ENCODE data around the gene HPSE2. TPM values are rescaled to one million over a fixed set of nuclear protein-coding genes. Genes with fewer than 3 reads are reported as not detected.

HPSE2 gene
- total RNA-seq, 1 experiment from 2014 or later = not detected

- H3K27me3 ChIP-seq (ENCODE audit: insufficient read depth, low read depth) = no peaks in the 10 kb centered on the region
- TF ChIP-seq CTCF (conservative IDR thresholded peaks at IDR 0.05) (peak; percentile 68), EZH2 (IDR thresholded peaks at IDR 0.05; ENCODE audit: low read depth) (no peak)
- intact Hi-C loops (cut with micrococcal nuclease; ENCODE audit: unreplicated experiment) = loop anchor here (1.0 to 10.0 kb wide), 2 partner anchors 553 to 779 kb away; no protein-coding TSS in a partner anchor
- peak; percentile 52 to 64 for DNase-seq
- H3K27ac ChIP-seq = no peak overlapping the region
- H3K9me3 ChIP-seq (ENCODE audit: insufficient read depth, low read depth) = no peaks in the 10 kb centered on the region
- ChIA-PET POLR2A (ENCODE audit: unreplicated experiment) (no interaction called here), CTCF (interaction anchor here (0.6 to 2.0 kb wide), 3 partner anchors 17 to 779 kb away, joined by 3 to 5 read pairs (median 4); no protein-coding TSS in a partner anchor)
- H3K4me2 ChIP-seq = peak overlapping the region; percentile 97
- H3K4me1 ChIP-seq (replicated peaks; ENCODE audit: insufficient read depth) = no peaks in the 10 kb centered on the region
- BruUV-seq (replicated peaks) = no TSS peak
- no peaks in the 10 kb centered on the region for H3K36me3 ChIP-seq (ENCODE audit: low read depth)
- H3K4me3 ChIP-seq = peak overlapping the region; percentile 71
- H3K79me2 ChIP-seq (ENCODE audit: low read depth) = no peaks in the 10 kb centered on the region
- no peaks in the 10 kb centered on the region for H3K9me2 ChIP-seq (ENCODE audit: insufficient read depth)
- H2AFZ ChIP-seq = peak overlapping the region; percentile 88
- no peaks in the 10 kb centered on the region for H3F3A ChIP-seq (ENCODE audit: insufficient read depth, low read depth)
- H4K20me1 ChIP-seq (ENCODE audit: insufficient read depth) = no peaks in the 10 kb centered on the region
Observed at GRCh38 chr10:98467506-98468318, 767.9 kb downstream of the HPSE2 start.

- Histone ChIP-seq H3K4me2 (0 out of 2 replicates have a peak overlapping the region, but pooled peaks have one; percentile 97), H3K27ac (no peak overlapping the region), H3F3A (ENCODE audit: insufficient read depth, low read depth) (no peaks in the 10 kb centered on the region), H3K9me3 (ENCODE audit: insufficient read depth, low read depth) (no peaks in the 10 kb centered on the region), H3K4me3 (no peak overlapping the region), H3K79me2 (ENCODE audit: low read depth) (no peaks in the 10 kb centered on the region), H4K20me1 (ENCODE audit: insufficient read depth) (no peaks in the 10 kb centered on the region), H3K4me1 (replicated peaks; ENCODE audit: insufficient read depth) (no peaks in the 10 kb centered on the region), H2AFZ (peak overlapping the region; percentile 88; the same call in 1 of the 2 replicates), H3K27me3 (ENCODE audit: insufficient read depth, low read depth) (no peaks in the 10 kb centered on the region), H3K9me2 (ENCODE audit: insufficient read depth) (no peaks in the 10 kb centered on the region), H3K36me3 (ENCODE audit: low read depth) (no peaks in the 10 kb centered on the region)
- no peak for TF ChIP-seq EZH2 (IDR thresholded peaks at IDR 0.05; ENCODE audit: low read depth)
- no peak for TF ChIP-seq CTCF (conservative IDR thresholded peaks at IDR 0.05)
- BruUV-seq (replicated peaks) = no TSS peak
- POLR2A ChIA-PET (ENCODE audit: unreplicated experiment) = no interaction called here
- CTCF ChIA-PET = interaction anchor here (0.6 to 2.0 kb wide), 3 partner anchors 17 to 780 kb away, joined by 3 to 5 read pairs (median 4); no protein-coding TSS in a partner anchor
- intact Hi-C loops (cut with micrococcal nuclease; ENCODE audit: unreplicated experiment) = loop anchor here (1.0 to 10.0 kb wide), 2 partner anchors 552 to 779 kb away; no protein-coding TSS in a partner anchor
- DNase-seq = no peak
Observed at GRCh38 chr10:98466861-98467505, 768.7 kb downstream of the HPSE2 start.

- no peak for DNase-seq
- BruUV-seq (replicated peaks) = no TSS peak
- Histone ChIP-seq H3K27me3 (ENCODE audit: insufficient read depth, low read depth) (no peaks in the 10 kb centered on the region), H3K27ac (no peak overlapping the region), H3K79me2 (ENCODE audit: low read depth) (no peaks in the 10 kb centered on the region), H3K4me3 (no peak overlapping the region), H3K9me3 (ENCODE audit: insufficient read depth, low read depth) (no peaks in the 10 kb centered on the region), H4K20me1 (ENCODE audit: insufficient read depth) (no peaks in the 10 kb centered on the region), H3K4me2 (no peak overlapping the region), H3F3A (ENCODE audit: insufficient read depth, low read depth) (no peaks in the 10 kb centered on the region), H3K36me3 (ENCODE audit: low read depth) (no peaks in the 10 kb centered on the region), H2AFZ (no peak overlapping the region), H3K9me2 (ENCODE audit: insufficient read depth) (no peaks in the 10 kb centered on the region), H3K4me1 (replicated peaks; ENCODE audit: insufficient read depth) (peaks cover 6% of the 10 kb centered on the region)
- intact Hi-C loops (cut with micrococcal nuclease; ENCODE audit: unreplicated experiment) = loop anchor here (10.0 kb wide), 1 partner anchor 551 kb away; no protein-coding TSS in a partner anchor
- ChIA-PET POLR2A (ENCODE audit: unreplicated experiment) (no interaction called here), CTCF (no interaction called here)
- no peak for TF ChIP-seq EZH2 (IDR thresholded peaks at IDR 0.05; ENCODE audit: low read depth)
- TF ChIP-seq CTCF (conservative IDR thresholded peaks at IDR 0.05) = no peak
Observed at GRCh38 chr10:98465866-98466265, 769.8 kb downstream of the HPSE2 start.

Measured in PC-9 (cell line).